ENCODE data around the gene MVB12B.

Gene MVB12B

GRCh38 chr9:126303488-126303887, 23.1 kb upstream of the MVB12B start:
- no peak for DNase-seq (ENCODE audit: low read depth in 2 of 2)

GRCh38 chr9:126304207-126304970, 22.2 kb upstream of the MVB12B start:
- no peak for DNase-seq (ENCODE audit: low read depth in 2 of 2)

GRCh38 chr9:126304971-126305320, 21.7 kb upstream of the MVB12B start:
- DNase-seq (ENCODE audit: low read depth in 2 of 2): no peak

GRCh38 chr9:126306071-126306647, 20.5 kb upstream of the MVB12B start:
- DNase-seq (ENCODE audit: low read depth in 2 of 2): no peak

GRCh38 chr9:126307322-126308061, 19.1 kb upstream of the MVB12B start:
- DNase-seq (ENCODE audit: low read depth in 2 of 2): no peak

- DNase-seq (ENCODE audit: low read depth in 2 of 2): no peak
Observed at GRCh38 chr9:126309427-126310189, 17.0 kb upstream of the MVB12B start.

- no peak for DNase-seq (ENCODE audit: low read depth in 2 of 2)
Observed at GRCh38 chr9:126312584-126313551, 13.8 kb upstream of the MVB12B start.

GRCh38 chr9:126316085-126316655, 10.5 kb upstream of the MVB12B start:
- DNase-seq (ENCODE audit: low read depth in 2 of 2): no peak

GRCh38 chr9:126317513-126317912, 9.1 kb upstream of the MVB12B start:
- no peak for DNase-seq (ENCODE audit: low read depth in 2 of 2)

GRCh38 chr9:126318858-126319257, 7.8 kb upstream of the MVB12B start:
- no peak for DNase-seq (ENCODE audit: low read depth in 2 of 2)

- DNase-seq (ENCODE audit: low read depth in 2 of 2): no peak
Observed at GRCh38 chr9:126319671-126320070, 7.0 kb upstream of the MVB12B start.

- no peak for DNase-seq (ENCODE audit: low read depth in 2 of 2)
Observed at GRCh38 chr9:126320158-126320922, 6.3 kb upstream of the MVB12B start.

GRCh38 chr9:126321742-126322141, 4.9 kb upstream of the MVB12B start:
- no peak for DNase-seq (ENCODE audit: low read depth in 2 of 2)

GRCh38 chr9:126325821-126326220, 808 bp upstream of the MVB12B start:
- no peak for DNase-seq (ENCODE audit: low read depth in 2 of 2)

GRCh38 chr9:126327006-126327713, 531 bp downstream of the MVB12B start:
- DNase-seq (ENCODE audit: low read depth in 2 of 2): no peak

- no peak for DNase-seq (ENCODE audit: low read depth in 2 of 2)
Observed at GRCh38 chr9:126327714-126328185, 1.1 kb downstream of the MVB12B start.

- DNase-seq (ENCODE audit: low read depth in 2 of 2): no peak
Observed at GRCh38 chr9:126328407-126328806, 1.8 kb downstream of the MVB12B start.

GRCh38 chr9:126329476-126330275, 3.0 kb downstream of the MVB12B start:
- DNase-seq (ENCODE audit: low read depth in 2 of 2): no peak
